CD4-positive, alpha-beta T cell (primary cell): ENCODE measurements around the gene GBP7. TPM values are rescaled to one million over a fixed set of nuclear protein-coding genes. Genes with fewer than 3 reads are reported as not detected.

Experiments
- ATAC-seq: fragments of 200-7000 bp; cut with Tn5 transposase; one replicate; pipeline ENCODE4 v1.10.0; 2022; ENCODE audit warnings: mild to moderate bottlenecking; ENCODE audit not compliant: poor library complexity
- CTCF ChIA-PET: fragments of 350-600 bp; sonication (Branson Sonifier 250); formaldehyde crosslinking; loops from one replicate; lab custom pipeline; 2021; ENCODE audit warnings: antibody characterized with exemption, inconsistent platforms; lab: Charles Lee
- POLR2A ChIA-PET: fragments of 350-600 bp; sonication (Branson Sonifier 250); formaldehyde crosslinking; loops from one replicate; lab custom pipeline; 2021; ENCODE audit warnings: antibody characterized with exemption, inconsistent platforms; lab: Charles Lee
- DNase-seq, 14 experiments: peaks; one replicate each; pipeline ENCODE4 v3.0.0-alpha.2; 2013 to 2020; ENCODE audit warnings: mixed read lengths in 2 of 14
- H3K27ac ChIP-seq, 2 donors: one replicate each; pipeline versions ENCODE4 v1.5.1 to v1.7.0; 2013; ENCODE audit warnings: low read length in 2 of 2, low read depth in 1 of 2, mild to moderate bottlenecking in 1 of 2
- H3K27me3 ChIP-seq, 2 experiments: 1 replicate in 1 of 2; 2 replicates in 1 of 2; pipeline versions ENCODE4 v1.6.1 to v1.7.0; 2013; ENCODE audit warnings: low read length in 2 of 2, control low read depth in 1 of 2, mild to moderate bottlenecking in 1 of 2, moderate library complexity in 1 of 2; ENCODE audit not compliant: insufficient read depth in 2 of 2, control insufficient read depth in 1 of 2
- H3K36me3 ChIP-seq: one replicate; pipeline ENCODE4 v1.6.1; 2013; ENCODE audit warnings: low read length, control low read depth; ENCODE audit not compliant: insufficient read depth
- H3K4me1 ChIP-seq: one replicate; pipeline ENCODE4 v1.6.1; 2013; ENCODE audit warnings: low read length, control low read depth; ENCODE audit not compliant: insufficient read depth
- H3K4me3 ChIP-seq: one replicate; pipeline ENCODE4 v1.5.1; 2013; ENCODE audit warnings: mild to moderate bottlenecking, low read length, moderate library complexity
- H3K9me3 ChIP-seq, 2 experiments: 1 replicate in 1 of 2; 2 replicates in 1 of 2; pipeline versions ENCODE4 v1.6.1 to v1.7.0; 2013; ENCODE audit warnings: low read length in 2 of 2, mild to moderate bottlenecking in 2 of 2, control low read depth in 1 of 2, moderate library complexity in 1 of 2; ENCODE audit not compliant: control insufficient read depth in 1 of 2, insufficient read depth in 1 of 2
- H3K27ac Mint-ChIP-seq: one replicate; pipeline ENCODE4 v1.8.0; 2020; ENCODE audit warnings: mixed read lengths
- H3K27me3 Mint-ChIP-seq: one replicate; pipeline ENCODE4 v1.8.0; 2021; ENCODE audit warnings: mixed read lengths
- H3K36me3 Mint-ChIP-seq: one replicate; pipeline ENCODE4 v1.8.0; 2021; ENCODE audit warnings: low read depth, mixed read lengths
- H3K4me1 Mint-ChIP-seq: one replicate; pipeline ENCODE4 v1.8.0; 2021; ENCODE audit warnings: low read depth, mixed read lengths
- H3K4me3 Mint-ChIP-seq: one replicate; pipeline ENCODE4 v1.8.0; 2020; ENCODE audit warnings: mild to moderate bottlenecking, mixed read lengths
- H3K9me3 Mint-ChIP-seq: one replicate; pipeline ENCODE4 v1.8.0; 2020; ENCODE audit warnings: mixed read lengths
- CTCF ChIP-seq: fragments of 200-600 bp; IDR thresholded peaks from one replicate; pipeline ENCODE4 v1.8.0; 2022; ENCODE audit warnings: antibody characterized with exemption, mild to moderate bottlenecking
- intact Hi-C, 2 experiments: fragments of 100-400 bp; cut with DNase I in 1 of 2; cut with micrococcal nuclease in 1 of 2; formaldehyde crosslinking; loops; one replicate each; pipeline versions ENCODE4 v1.15.1 to v1.9.0; 2023 to 2025; cut with DNase I, micrococcal nuclease
- total RNA-seq, 174 experiments: library from RNA in 2 of 174; stranded (reverse) in 2 of 174; gene quantifications; one replicate each; pipeline ENCODE4 v1.2.3 and lab custom pipeline; 2021 to 2026

GBP7 gene
- total RNA-seq, 2 experiments from 2014 or later, result not detected

- no peak overlapping the region for H3K27ac ChIP-seq
- Mint-ChIP-seq H3K36me3 (peaks cover 4% of the 10 kb centered on the region), H3K9me3 (peaks cover 6% of the 10 kb centered on the region), H3K4me1 (no peaks in the 10 kb centered on the region), H3K4me3 (no peak overlapping the region), H3K27ac (no peak overlapping the region), H3K27me3 (no peaks in the 10 kb centered on the region)
- H3K9me3 ChIP-seq, result no peaks in the 10 kb centered on the region
- H3K4me3 ChIP-seq, result no peak overlapping the region
- H3K4me1 ChIP-seq, result no peaks in the 10 kb centered on the region
- peaks cover under 1% of the 10 kb centered on the region for H3K36me3 ChIP-seq
- ATAC-seq (no peak), DNase-seq (no peak)
- no peak for TF ChIP-seq CTCF
- ChIA-PET CTCF (no interaction called here), POLR2A (no interaction called here)
- intact Hi-C loops, result no loop called here
- no peaks in the 10 kb centered on the region for H3K27me3 ChIP-seq
Measured at GRCh38 chr1:89098857-89099256, 76.9 kb downstream of the GBP7 start.

DNA sequence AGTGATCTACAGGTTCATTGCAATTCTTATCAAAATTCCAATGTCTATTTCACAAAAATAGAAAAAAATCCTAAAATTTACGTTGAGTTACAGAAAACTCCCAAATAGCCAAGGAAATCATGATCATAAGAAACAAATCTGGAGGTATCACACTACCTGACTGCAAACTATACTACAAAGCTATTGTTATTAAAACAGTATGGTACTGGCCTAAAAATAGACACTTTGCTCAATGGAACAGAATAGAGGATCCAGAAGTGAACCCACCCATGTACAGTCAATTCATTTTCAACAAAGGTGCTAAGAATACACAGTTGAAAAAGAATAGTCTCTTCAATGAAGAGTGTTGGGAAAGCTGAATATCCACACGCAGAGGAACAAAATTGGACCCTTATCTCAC, 80.1 kb downstream of the GBP7 start:
- no peaks in the 10 kb centered on the region for H3K27me3 ChIP-seq

GRCh38 chr1:89089962-89090361, 85.8 kb downstream of the GBP7 start:
- Mint-ChIP-seq H3K36me3 (no peaks in the 10 kb centered on the region), H3K9me3 (no peaks in the 10 kb centered on the region), H3K27ac (no peak overlapping the region), H3K4me1 (no peaks in the 10 kb centered on the region), H3K27me3 (peaks cover 4% of the 10 kb centered on the region), H3K4me3 (no peak overlapping the region)
- H3K36me3 ChIP-seq, result no peaks in the 10 kb centered on the region
- POLR2A ChIA-PET, result no interaction called here
- no peaks in the 10 kb centered on the region for H3K9me3 ChIP-seq
- CTCF ChIA-PET, result no interaction called here
- no peak for TF ChIP-seq CTCF
- ATAC-seq (no peak), DNase-seq (no peak)
- no peaks in the 10 kb centered on the region for H3K4me1 ChIP-seq
- H3K27me3 ChIP-seq, result no peaks in the 10 kb centered on the region
- no peak overlapping the region for H3K27ac ChIP-seq
- no peak overlapping the region for H3K4me3 ChIP-seq
- intact Hi-C loops, result no loop called here

More for the DNA sequence above, 80.1 kb downstream of the GBP7 start:
- H3K4me1 Mint-ChIP-seq, result no peaks in the 10 kb centered on the region
- ATAC-seq (no peak), DNase-seq (no peak)
- POLR2A ChIA-PET, result no interaction called here
- no peak for TF ChIP-seq CTCF
- Histone ChIP-seq H3K36me3 (no peaks in the 10 kb centered on the region), H3K27ac (no peak overlapping the region), H3K4me3 (no peak overlapping the region), H3K4me1 (no peaks in the 10 kb centered on the region), H3K9me3 (no peaks in the 10 kb centered on the region)
- CTCF ChIA-PET, result interaction anchor here (0.8 kb wide), 1 partner anchor 8 kb away, joined by 3 read pairs; no protein-coding TSS in a partner anchor
- peaks cover 6% of the 10 kb centered on the region for H3K9me3 Mint-ChIP-seq
- H3K4me3 Mint-ChIP-seq, result no peak overlapping the region
- intact Hi-C loops, result no loop called here
- no peaks in the 10 kb centered on the region for H3K36me3 Mint-ChIP-seq
- no peak overlapping the region for H3K27ac Mint-ChIP-seq
- peaks cover 4% of the 10 kb centered on the region for H3K27me3 Mint-ChIP-seq
